Peyer's patch (tissue), 4 donors: Measurements from ENCODE around the gene TEKTIP1. TPM values are rescaled to one million over a fixed set of nuclear protein-coding genes. Genes with fewer than 3 reads are reported as not detected.
A peak's percentile ranks its signal among the peaks of the same experiment; 100 is the strongest.
"Not testable (repeated sequence)": the region's sequence is repeated elsewhere in the genome, so short reads cannot be mapped to it uniquely, and the experiment has no call there.

Source experiments
- DNase-seq, 3 donors: peaks; one replicate each; pipeline ENCODE4 v3.0.0-alpha.2; 2017 to 2019
- H3K27ac ChIP-seq, 4 donors: fragments of 200-600 bp; sonication (generic); one replicate each; pipeline ENCODE4 v1.5.1; 2016 to 2019
- H3K27me3 ChIP-seq, 2 donors: fragments of 200-600 bp; sonication (generic); one replicate each; pipeline ENCODE4 v1.5.1; 2019
- H3K36me3 ChIP-seq, 3 donors: fragments of 200-600 bp; sonication (generic); one replicate each; pipeline ENCODE4 v1.5.1; 2016 to 2019
- H3K4me1 ChIP-seq, 4 donors: fragments of 200-600 bp; sonication (generic); one replicate each; pipeline ENCODE4 v1.5.1; 2016 to 2019
- H3K4me3 ChIP-seq, 4 donors: fragments of 200-600 bp; sonication (generic); 1 replicate in 3 of 4; 2 replicates in 1 of 4; pipeline ENCODE4 v1.5.1; 2016 to 2019; ENCODE audit warnings: mild to moderate bottlenecking in 1 of 4
- H3K9me3 ChIP-seq, 4 donors: fragments of 200-600 bp; sonication (generic); one replicate each; pipeline ENCODE4 v1.5.1; 2016 to 2019; ENCODE audit warnings: mild to moderate bottlenecking in 1 of 4
- CTCF ChIP-seq, 6 experiments: fragments of 450-650 bp in 4 of 6; fragments of 200-600 bp in 2 of 6; sonication (generic) in 1 of 6; IDR thresholded peaks; one replicate each; pipeline ENCODE4 v1.5.1; 2017 to 2019; ENCODE audit warnings: antibody characterized with exemption in 6 of 6, mild to moderate bottlenecking in 3 of 6, moderate library complexity in 1 of 6
- POLR2A ChIP-seq, 2 donors: fragments of 450-650 bp; IDR thresholded peaks; one replicate each; pipeline ENCODE4 v1.5.1; 2017; ENCODE audit warnings: antibody characterized with exemption in 2 of 2, mild to moderate bottlenecking in 2 of 2, moderate library complexity in 2 of 2
- total RNA-seq, 4 donors: library from RNA; depleted of rRNA; stranded (reverse); fragments of >200 nt; gene quantifications; one replicate each; pipeline ENCODE4 v1.1.0, GENCODE V29; 2016

Gene TEKTIP1
- total RNA-seq, 4 donors from 2014 or later = 1.8 to 11.1 (median 2.4) TPM; not detected in 1

- H3K4me1 ChIP-seq = peaks cover 0 to 25% (median 9%) of the 10 kb centered on the region in 4 donors
- H3K27ac ChIP-seq = peak overlapping the region; percentile 87 to 95 (median 90)
- no peak for TF ChIP-seq POLR2A (IDR thresholded peaks at IDR 0.05)
- TF ChIP-seq CTCF (IDR thresholded peaks at IDR 0.05) = no peak
- peak in 2 of 3 donors; percentile 38 to 68 for DNase-seq
- H3K27me3 ChIP-seq = no peaks in the 10 kb centered on the region
- H3K4me3 ChIP-seq = peak overlapping the region; percentile 88 to 100 (median 97)
- no peaks in the 10 kb centered on the region for H3K9me3 ChIP-seq
- peaks cover 0 to 17% (median 0%) of the 10 kb centered on the region in 3 donors for H3K36me3 ChIP-seq
These were observed 32.3 kb upstream of the TEKTIP1 start for GRCh38 chr19:3506384-3507340.

- Histone ChIP-seq H3K27ac (peak overlapping the region in 3 of 4 donors; percentile 87 to 92 (median 89)), H3K27me3 (no peaks in the 10 kb centered on the region), H3K9me3 (no peaks in the 10 kb centered on the region), H3K36me3 (peaks cover 0 to 18% (median 0%) of the 10 kb centered on the region in 3 donors), H3K4me3 (peak overlapping the region; percentile 88 to 100 (median 97)), H3K4me1 (peaks cover 0 to 25% (median 9%) of the 10 kb centered on the region in 4 donors)
- DNase-seq = peak in 1 of 3 donors; percentile 62
- TF ChIP-seq CTCF (IDR thresholded peaks at IDR 0.05) (no peak), POLR2A (IDR thresholded peaks at IDR 0.05) (no peak)
These were observed 31.4 kb upstream of the TEKTIP1 start for GRCh38 chr19:3507371-3508120.

GRCh38 chr19:3508121-3508661 is 30.8 kb upstream of the TEKTIP1 start:
- not testable (repeated sequence) for H3K27ac ChIP-seq, H3K9me3 ChIP-seq, DNase-seq, H3K27me3 ChIP-seq, H3K4me3 ChIP-seq
- H3K4me1 ChIP-seq = peaks cover 0 to 31% (median 9%) of the 10 kb centered on the region in 4 donors
- peaks cover 0 to 23% (median 0%) of the 10 kb centered on the region in 3 donors for H3K36me3 ChIP-seq

- Histone ChIP-seq H3K9me3 (no peaks in the 10 kb centered on the region), H3K4me3 (no peak overlapping the region), H3K36me3 (peaks cover 0 to 23% (median 0%) of the 10 kb centered on the region in 3 donors), H3K27me3 (no peaks in the 10 kb centered on the region), H3K27ac (no peak overlapping the region), H3K4me1 (peaks cover 0 to 35% (median 9%) of the 10 kb centered on the region in 4 donors)
- no peak for TF ChIP-seq CTCF (IDR thresholded peaks at IDR 0.05)
- no peak for TF ChIP-seq POLR2A (IDR thresholded peaks at IDR 0.05)
- no peak for DNase-seq
These were observed 30.0 kb upstream of the TEKTIP1 start for GRCh38 chr19:3508771-3509535.

- Histone ChIP-seq H3K4me1 (peaks cover 0 to 35% (median 9%) of the 10 kb centered on the region in 4 donors), H3K27ac (no peak overlapping the region), H3K27me3 (no peaks in the 10 kb centered on the region), H3K36me3 (peaks cover 0 to 23% (median 0%) of the 10 kb centered on the region in 3 donors), H3K4me3 (no peak overlapping the region), H3K9me3 (no peaks in the 10 kb centered on the region)
- no peak for DNase-seq
- TF ChIP-seq CTCF (IDR thresholded peaks at IDR 0.05) = no peak
These were observed 29.4 kb upstream of the TEKTIP1 start for GRCh38 chr19:3509566-3509989.
